ENCODE measurements around the gene NFIA.

DNA sequence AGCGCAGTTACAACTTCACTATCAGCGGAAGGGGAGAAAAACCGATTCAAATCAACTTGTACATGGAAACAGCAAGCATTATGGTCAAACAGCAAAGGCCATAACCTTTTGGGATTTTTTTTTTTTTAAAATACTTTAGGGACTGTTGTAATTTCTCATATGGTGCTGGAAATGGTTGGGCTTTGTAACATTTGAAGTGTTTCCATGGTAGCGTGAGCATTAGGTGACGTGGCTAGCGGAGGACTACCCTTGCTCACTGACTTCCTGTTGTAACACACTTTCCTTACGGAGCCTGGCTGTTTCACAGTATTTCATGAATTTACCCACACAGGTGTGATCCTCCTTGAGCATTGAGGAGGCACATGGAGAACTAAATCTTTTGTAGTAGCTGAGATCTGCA is 373.0 kb downstream of the NFIA start:
- TF ChIP-seq GABPA (tag; conservative IDR thresholded peaks at IDR 0.05; ENCODE audit: low read depth): no peak
- no peak for TF ChIP-seq GABPB1 (CRISPR knock-in tag; IDR thresholded peaks at IDR 0.05)
- TF ChIP-seq CTCF (IDR thresholded peaks at IDR 0.05 in 2 of 3, conservative IDR thresholded peaks at IDR 0.05 in 1 of 3; ENCODE audit: insufficient read depth in 2 of 3, low read depth in 1 of 3, low read length in 3 of 3): no peak
- TF ChIP-seq TAF1 (IDR thresholded peaks at IDR 0.05; ENCODE audit: control insufficient read depth, extremely low read depth, insufficient read depth, low read length, severe bottlenecking): no peak
- no peak for TF ChIP-seq MXD1 (CRISPR knock-in tag; IDR thresholded peaks at IDR 0.05; ENCODE audit: borderline replicate concordance, poor library complexity, severe bottlenecking)
- no peak for TF ChIP-seq ZBTB7A (IDR thresholded peaks at IDR 0.05; ENCODE audit: borderline replicate concordance, control insufficient read depth, low read depth, low read length)
